H1 (cell line): ENCODE measurements around the gene TRPC4. TPM values are rescaled to one million over a fixed set of nuclear protein-coding genes. Genes with fewer than 3 reads are reported as not detected.

Experiments used
- CTCF ChIA-PET: fragments of 300-600 bp; sonication (Branson Sonifier 250); formaldehyde crosslinking; loops from one replicate; lab custom pipeline; 2021; ENCODE audit not compliant: partially characterized antibody; lab: Charles Lee
- POLR2A ChIA-PET: fragments of 300-600 bp; sonication (Branson Sonifier 250); formaldehyde crosslinking; loops from one replicate; lab custom pipeline; 2021; ENCODE audit warnings: inconsistent platforms; ENCODE audit not compliant: partially characterized antibody; lab: Charles Lee
- DNase-seq, 2 experiments: peaks; one replicate each; pipeline versions ENCODE4 v3.0.0 to v3.0.0-alpha.2; 2010 to 2022; ENCODE audit warnings: low spot score in 2 of 2, low read depth in 1 of 2, mixed read lengths in 1 of 2
- FAIRE-seq: peaks from 2 replicates; lab custom pipeline; 2011; peaks lifted over from hg19 to GRCh38; lab: Jason Lieb, UNC
- H2AFZ ChIP-seq: 2 replicates; pipeline ENCODE4 v1.8.1; 2012; ENCODE audit warnings: low read length, inconsistent platforms
- H2AK5ac ChIP-seq: 2 replicates; pipeline ENCODE4 v1.6.1; 2013; ENCODE audit warnings: low read depth, low read length
- H2BK120ac ChIP-seq: replicated peaks from 2 replicates; pipeline ENCODE3; 2013; ENCODE audit warnings: low read depth, low read length, inconsistent platforms
- H2BK12ac ChIP-seq: 2 replicates; pipeline ENCODE4 v1.6.1; 2013; ENCODE audit warnings: low read depth, low read length
- H2BK15ac ChIP-seq: 2 replicates; pipeline ENCODE4 v1.6.1; 2013; ENCODE audit warnings: low read length
- H2BK20ac ChIP-seq: 2 replicates; pipeline ENCODE4 v1.6.1; 2013; ENCODE audit warnings: low read length
- H2BK5ac ChIP-seq: 2 replicates; pipeline ENCODE4 v1.6.1; 2013; ENCODE audit warnings: low read depth, low read length
- H3K14ac ChIP-seq: 2 replicates; pipeline ENCODE4 v1.6.1; 2013; ENCODE audit warnings: inconsistent platforms; ENCODE audit not compliant: insufficient read length
- H3K18ac ChIP-seq: 2 replicates; pipeline ENCODE4 v1.6.1; 2013; ENCODE audit warnings: low read length; ENCODE audit errors: extremely low read depth
- H3K23ac ChIP-seq: 2 replicates; pipeline ENCODE4 v1.6.1; 2013; ENCODE audit warnings: inconsistent platforms; ENCODE audit not compliant: insufficient read length
- H3K23me2 ChIP-seq: 2 replicates; pipeline ENCODE4 v1.6.1; 2013; ENCODE audit warnings: low read depth, low read length
- H3K27ac ChIP-seq: 2 replicates; pipeline ENCODE4 v1.6.1; 2011; ENCODE audit warnings: low read depth, low read length, inconsistent platforms
- H3K27me3 ChIP-seq, 4 experiments: replicated peaks in 1 of 4; 1 replicate in 1 of 4; 2 replicates in 3 of 4; pipeline versions ENCODE4 v1.6.1 to v1.8.1; 2011 to 2013; ENCODE audit warnings: low read length in 3 of 4, mild to moderate bottlenecking in 3 of 4, inconsistent platforms in 2 of 4, mixed read lengths in 2 of 4, moderate library complexity in 1 of 4; ENCODE audit not compliant: control insufficient read depth in 3 of 4, insufficient read depth in 3 of 4; ENCODE audit errors: extremely low read depth in 1 of 4
- H3K36me3 ChIP-seq, 4 experiments: 2 replicates each; pipeline versions ENCODE4 v1.6.1 to v1.8.1; 2011 to 2013; ENCODE audit warnings: mild to moderate bottlenecking in 4 of 4, low read length in 3 of 4, moderate library complexity in 2 of 4, control low read depth in 1 of 4, inconsistent platforms in 1 of 4; ENCODE audit not compliant: insufficient read depth in 4 of 4, control insufficient read depth in 2 of 4
- H3K4ac ChIP-seq: replicated peaks from 2 replicates; pipeline ENCODE3; 2013; ENCODE audit warnings: low read length, low read depth, mixed read lengths, inconsistent platforms; ENCODE audit not compliant: insufficient read length
- H3K4me1 ChIP-seq, 4 experiments: replicated peaks in 1 of 4; 1 replicate in 1 of 4; 2 replicates in 3 of 4; pipeline versions ENCODE4 v1.6.1 to v1.8.1; 2011 to 2013; ENCODE audit warnings: low read length in 3 of 4, inconsistent platforms in 2 of 4, mixed read lengths in 1 of 4; ENCODE audit not compliant: insufficient read depth in 4 of 4, control insufficient read depth in 3 of 4
- H3K4me2 ChIP-seq, 2 experiments: 2 replicates each; pipeline versions ENCODE4 v1.6.1 to v1.8.1; 2011 to 2013; ENCODE audit warnings: low read depth in 2 of 2, low read length in 2 of 2, control low read depth in 1 of 2, inconsistent platforms in 1 of 2, mild to moderate bottlenecking in 1 of 2; ENCODE audit not compliant: insufficient read depth in 1 of 2
- H3K4me3 ChIP-seq, 4 experiments: fragments of 200-600, 300-600 bp in 1 of 4; sonication (generic), shearing (Covaris generic), sonication (Bioruptor Twin) in 1 of 4; 2 replicates each; pipeline versions ENCODE4 v1.5.1 to v1.8.1; 2011 to 2016; ENCODE audit warnings: low read length in 4 of 4, low read depth in 3 of 4, control low read depth in 2 of 4, inconsistent platforms in 2 of 4, mild to moderate bottlenecking in 2 of 4, mixed read lengths in 1 of 4, moderate library complexity in 1 of 4; ENCODE audit not compliant: insufficient read depth in 2 of 4; ENCODE audit errors: extremely low read depth in 1 of 4
- H3K56ac ChIP-seq: replicated peaks from 2 replicates; pipeline ENCODE3; 2013; ENCODE audit warnings: low read depth, mild to moderate bottlenecking, mixed read lengths, low read length, inconsistent platforms; ENCODE audit not compliant: insufficient read length
- H3K79me1 ChIP-seq: 2 replicates; pipeline ENCODE4 v1.6.1; 2013; ENCODE audit warnings: low read depth, low read length, control low read depth
- H3K79me2 ChIP-seq, 2 experiments: 2 replicates each; pipeline versions ENCODE4 v1.6.1 to v1.8.1; 2012 to 2013; ENCODE audit warnings: low read length in 2 of 2, mild to moderate bottlenecking in 2 of 2, inconsistent platforms in 1 of 2; ENCODE audit not compliant: insufficient read depth in 2 of 2, control insufficient read depth in 1 of 2
- H3K9ac ChIP-seq, 4 experiments: replicated peaks in 1 of 4; 1 replicate in 1 of 4; 2 replicates in 3 of 4; pipeline versions ENCODE4 v1.6.1 to v1.8.1; 2011 to 2013; ENCODE audit warnings: low read depth in 3 of 4, low read length in 3 of 4, control low read depth in 2 of 4, mild to moderate bottlenecking in 2 of 4, moderate library complexity in 2 of 4, inconsistent platforms in 1 of 4; ENCODE audit errors: extremely low read depth in 1 of 4
- H3K9me3 ChIP-seq, 2 experiments: 2 replicates each; pipeline versions ENCODE4 v1.6.1 to v1.8.1; 2012 to 2013; ENCODE audit warnings: mild to moderate bottlenecking in 2 of 2, moderate library complexity in 2 of 2, control low read depth in 1 of 2, inconsistent platforms in 1 of 2, low read depth in 1 of 2, low read length in 1 of 2, mixed read lengths in 1 of 2; ENCODE audit not compliant: insufficient read depth in 2 of 2
- H4K20me1 ChIP-seq, 2 experiments: replicated peaks in 1 of 2; 2 replicates each; pipeline versions ENCODE3 to v1.8.1; 2011 to 2013; ENCODE audit warnings: inconsistent platforms in 2 of 2, low read length in 2 of 2, mild to moderate bottlenecking in 1 of 2; ENCODE audit not compliant: insufficient read depth in 2 of 2, control insufficient read depth in 1 of 2
- H4K5ac ChIP-seq: 2 replicates; pipeline ENCODE4 v1.6.1; 2013; ENCODE audit warnings: low read length, low read depth, mixed read lengths, inconsistent platforms; ENCODE audit not compliant: insufficient read length
- H4K8ac ChIP-seq: 2 replicates; pipeline ENCODE4 v1.8.0; 2013; ENCODE audit warnings: mild to moderate bottlenecking, moderate library complexity, low read length, inconsistent platforms; ENCODE audit not compliant: insufficient read depth; ENCODE audit errors: extremely low read depth
- H4K91ac ChIP-seq: replicated peaks from 2 replicates; pipeline ENCODE3; 2013; ENCODE audit warnings: low read length, mixed read lengths, inconsistent platforms; ENCODE audit not compliant: insufficient read length
- BACH1 ChIP-seq: IDR thresholded peaks from 2 replicates; pipeline ENCODE4 v1.6.1; 2012; ENCODE audit warnings: low read length, improper control_type of control experiment
- BCL11A ChIP-seq, 2 experiments: IDR thresholded peaks; one replicate each; pipeline ENCODE4 v1.6.1; 2011; ENCODE audit warnings: low read depth in 2 of 2, low read length in 2 of 2, mild to moderate bottlenecking in 2 of 2
- BRCA1 ChIP-seq: IDR thresholded peaks from 2 replicates; pipeline ENCODE4 v1.6.1; 2012; ENCODE audit warnings: low read depth, low read length, improper control_type of control experiment
- CHD2 ChIP-seq: IDR thresholded peaks from 2 replicates; pipeline ENCODE4 v1.6.1; 2012; ENCODE audit warnings: low read length, improper control_type of control experiment
- CTBP2 ChIP-seq: IDR thresholded peaks from 2 replicates; pipeline ENCODE4 v1.7.0; 2011; ENCODE audit warnings: borderline replicate concordance, mild to moderate bottlenecking, moderate library complexity, mixed read lengths, low read length; ENCODE audit not compliant: insufficient read depth, insufficient read length
- HDAC2 ChIP-seq, 2 experiments: fragments of 300-600 bp in 1 of 2; sonication (generic) in 1 of 2; IDR thresholded peaks; 2 replicates each; pipeline ENCODE4 v1.6.1; 2011 to 2012; ENCODE audit warnings: low read depth in 2 of 2, low read length in 2 of 2, mild to moderate bottlenecking in 2 of 2, moderate library complexity in 2 of 2, borderline replicate concordance in 1 of 2, inconsistent platforms in 1 of 2
- KDM1A ChIP-seq: fragments of 200-600, 300-600 bp; sonication (generic); IDR thresholded peaks from 2 replicates; pipeline ENCODE4 v1.7.1; 2016; ENCODE audit warnings: mild to moderate bottlenecking, low read length, borderline replicate concordance
- NRF1 ChIP-seq: IDR thresholded peaks from 2 replicates; pipeline ENCODE4 v1.6.1; 2011; ENCODE audit warnings: mild to moderate bottlenecking, low read depth, low read length, improper control_type of control experiment
- RFX5 ChIP-seq: IDR thresholded peaks from 2 replicates; pipeline ENCODE4 v1.6.1; 2011; ENCODE audit warnings: low read depth, low read length, improper control_type of control experiment, borderline replicate concordance
- SP1 ChIP-seq: IDR thresholded peaks from 2 replicates; pipeline ENCODE4 v1.6.1; 2011; ENCODE audit warnings: low read depth, low read length
- WGBS, 2 experiments: shearing (Covaris generic) in 1 of 2; methylation state at CpG; one replicate each; pipeline versions ENCODE4 v1.1.6 to v1.1.7; 2013 to 2015; ENCODE audit warnings: low lambda C conversion rate in 2 of 2, mixed read lengths in 2 of 2, inconsistent platforms in 1 of 2, low coverage in 1 of 2, missing lambda C conversion rate in 1 of 2; ENCODE audit not compliant: insufficient replicate concordance in 2 of 2, insufficient coverage in 1 of 2, insufficient read length in 1 of 2; ENCODE audit errors: extremely low coverage in 1 of 2, missing lambda C conversion rate in 1 of 2; 5-methylcytosine and 5-hydroxymethylcytosine counted together
- polyA plus RNA-seq, 7 experiments: library from polyadenylated mRNA; depleted of rRNA in 3 of 7; stranded (reverse) in 5 of 7; unstranded in 2 of 7; fragments of >200 nt in 5 of 7; fragments of 200-250 nt in 2 of 7; gene quantifications; 1 replicate in 5 of 7; 2 replicates in 1 of 7; 4 replicates in 1 of 7; pipeline versions ENCODE4 v1.2.1 to v1.2.3, GENCODE V29; 2011 to 2013; ENCODE audit warnings: missing spikeins in 2 of 7, mixed read lengths in 2 of 7
- total RNA-seq: library from RNA; stranded (reverse); fragmentation: NEBNext Ultra II Directional; extraction: Animal tissue kit (Norgen Biotek cat#: 25700); gene quantifications from 2 replicates; pipeline ENCODE4 v1.2.1, GENCODE V29; 2021
- TF ChIP-seq, protein P1 (sequence below): IDR thresholded peaks from 2 replicates; pipeline ENCODE4 v1.6.1; 2012; ENCODE audit warnings: inconsistent platforms

Gene TRPC4
- total and polyA plus RNA-seq, 2 of the 8 experiments (the other 6 are each of a cell fraction or from before 2014, with no cell fraction given) = 12.3 to 14.7 TPM

DNA sequence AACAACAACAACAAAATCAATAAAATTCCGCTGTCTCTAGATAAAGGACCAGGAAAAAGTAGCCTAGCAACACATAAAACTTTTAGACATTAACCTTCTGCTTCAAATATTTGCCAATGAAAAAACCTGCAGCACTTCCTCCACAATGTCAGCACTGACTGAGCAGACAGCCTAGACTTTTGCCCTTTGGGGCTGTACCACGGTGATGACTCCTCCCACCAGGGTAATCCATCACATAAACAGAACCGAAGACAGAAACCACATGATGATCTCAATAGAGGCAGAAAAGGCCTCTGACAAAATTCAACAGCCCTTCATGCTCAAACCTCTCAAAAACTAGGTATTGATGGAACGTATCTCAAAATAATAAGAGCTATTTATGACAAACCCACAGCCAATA, 30.2 kb upstream of the TRPC4 start:
- Histone ChIP-seq H3K4me3 (no peak overlapping the region), H4K5ac (no peak overlapping the region), H3K27ac (no peak overlapping the region), H3K79me1 (no peaks in the 10 kb centered on the region), H2BK120ac (no peak overlapping the region), H4K91ac (no peak overlapping the region), H3K23ac (no peak overlapping the region), H3K79me2 (no peaks in the 10 kb centered on the region), H3K4ac (no peak overlapping the region), H3K56ac (no peak overlapping the region), H2BK5ac (no peak overlapping the region), H3K27me3 (no peaks in the 10 kb centered on the region), H4K20me1 (no peaks in the 10 kb centered on the region), H3K18ac (no peak overlapping the region), H2AFZ (0 out of 2 replicates have a peak overlapping the region, but pooled peaks have one; percentile 40), H2AK5ac (no peak overlapping the region), H3K9ac (no peak overlapping the region), H3K9me3 (no peaks in the 10 kb centered on the region), H2BK12ac (no peak overlapping the region), H3K23me2 (no peaks in the 10 kb centered on the region), H2BK20ac (no peak overlapping the region), H2BK15ac (no peak overlapping the region), H3K36me3 (no peaks in the 10 kb centered on the region), H4K8ac (no peak overlapping the region), H3K14ac (no peak overlapping the region), H3K4me1 (no peaks in the 10 kb centered on the region), H3K4me2 (no peak overlapping the region)
- CTCF ChIA-PET = no interaction called here
- POLR2A ChIA-PET = no interaction called here
- FAIRE-seq = no peak
- 87% methylated on average over 4 of the region's 4 CpGs; no CpG with 5 or more reads in 1 of the 2 experiments for WGBS, 2 experiments
- no peak for DNase-seq
- no peak for TF ChIP-seq CHD2
- TF ChIP-seq, protein P1, sequence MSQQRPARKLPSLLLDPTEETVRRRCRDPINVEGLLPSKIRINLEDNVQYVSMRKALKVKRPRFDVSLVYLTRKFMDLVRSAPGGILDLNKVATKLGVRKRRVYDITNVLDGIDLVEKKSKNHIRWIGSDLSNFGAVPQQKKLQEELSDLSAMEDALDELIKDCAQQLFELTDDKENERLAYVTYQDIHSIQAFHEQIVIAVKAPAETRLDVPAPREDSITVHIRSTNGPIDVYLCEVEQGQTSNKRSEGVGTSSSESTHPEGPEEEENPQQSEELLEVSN = no peak
- no peak for TF ChIP-seq SP1
- no peak for TF ChIP-seq RFX5
- no peak for TF ChIP-seq BRCA1
- no peak for TF ChIP-seq BACH1
- no peak for TF ChIP-seq BCL11A (IDR thresholded peaks at IDR 0.05; ENCODE audit: low read depth in 2 of 2, low read length in 2 of 2)
- no peak for TF ChIP-seq HDAC2 (IDR thresholded peaks at IDR 0.05; ENCODE audit: borderline replicate concordance in 1 of 2, low read depth in 2 of 2, low read length in 2 of 2)
- TF ChIP-seq KDM1A = no peak
- no peak for TF ChIP-seq CTBP2
- TF ChIP-seq NRF1 = no peak
